GM20431 (cell line): ENCODE measurements around the gene DOCK4.

Experiments used
- in situ Hi-C: fragments of 300-500 bp; cut with MseI, MboI; formaldehyde crosslinking; loops from one replicate; pipeline ENCODE4 v1.15.0; 2020; ENCODE audit warnings: low sequenced_read_pairs; ENCODE audit not compliant: unreplicated experiment

The DOCK4 gene

GRCh38 chr7:111677848-111678247 lies 528.4 kb downstream of the DOCK4 start:
- in situ Hi-C loops: no loop called here

DNA sequence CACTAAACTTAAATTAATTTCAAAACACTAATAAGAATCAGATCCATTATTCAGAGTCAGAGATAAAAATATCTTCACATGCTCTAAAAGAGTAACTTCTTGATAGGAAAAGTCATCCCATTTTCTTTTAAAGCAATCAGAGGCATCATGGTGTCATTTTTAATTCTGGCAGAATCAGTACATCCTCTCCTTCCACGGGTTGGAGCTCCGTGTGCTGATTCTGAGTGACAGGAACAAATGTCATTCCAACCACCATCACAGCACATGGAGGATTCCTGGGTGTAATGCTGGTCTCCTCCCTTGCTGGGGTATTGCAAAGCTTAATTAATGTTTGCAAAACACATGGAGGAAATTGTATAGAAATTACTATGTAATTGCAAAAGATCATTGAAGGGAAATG lies 529.4 kb downstream of the DOCK4 start:
- in situ Hi-C loops: no loop called here
